SK-N-SH treated with all-trans-retinoic acid at 6 μM for 48 hours (cell line): ENCODE data around the gene LYPD6B.

Source experiments
- ATAC-seq: fragments of 200-7000 bp; cut with Tn5 transposase; 3 replicates; pipeline ENCODE4 v1.9.1; 2020; ENCODE audit warnings: mild to moderate bottlenecking, moderate library complexity
- BACH2 ChIP-seq: fragments of 250-450 bp; sonication (Bioruptor Pico); IDR thresholded peaks from 2 replicates; pipeline ENCODE4 v1.9.0; 2021; ENCODE audit warnings: mild to moderate bottlenecking, borderline replicate concordance
- CREB5 ChIP-seq: fragments of 250-450 bp; sonication (Bioruptor Pico); IDR thresholded peaks from 2 replicates; pipeline ENCODE4 v1.5.1; 2020; ENCODE audit warnings: low read depth, mild to moderate bottlenecking, moderate library complexity
- CSDC2 ChIP-seq: fragments of 250-450 bp; sonication (Bioruptor Pico); IDR thresholded peaks from 2 replicates; pipeline ENCODE4 v1.5.0; 2020; ENCODE audit warnings: mild to moderate bottlenecking, moderate library complexity
- CSRNP3 ChIP-seq: fragments of 250-450 bp; sonication (Bioruptor Pico); IDR thresholded peaks from 2 replicates; pipeline ENCODE4 v1.5.1; 2021; ENCODE audit warnings: mild to moderate bottlenecking, moderate library complexity
- ESRRG ChIP-seq: fragments of 250-450 bp; sonication (Bioruptor Pico); IDR thresholded peaks from 2 replicates; pipeline ENCODE4 v1.6.1; 2021; ENCODE audit warnings: mild to moderate bottlenecking
- ISL1 ChIP-seq: fragments of 250-450 bp; sonication (Bioruptor Pico); IDR thresholded peaks from 2 replicates; pipeline ENCODE4 v2.1.2; 2022; ENCODE audit warnings: mild to moderate bottlenecking, moderate library complexity
- OSR1 ChIP-seq: fragments of 250-450 bp; sonication (Bioruptor Pico); IDR thresholded peaks from 2 replicates; pipeline ENCODE4 v1.8.0; 2022; ENCODE audit warnings: moderate library complexity, mild to moderate bottlenecking, inconsistent platforms
- PATZ1 ChIP-seq: fragments of 250-450 bp; sonication (Bioruptor Pico); IDR thresholded peaks from 2 replicates; pipeline ENCODE4 v1.8.0; 2020; ENCODE audit warnings: mild to moderate bottlenecking, moderate library complexity, borderline replicate concordance
- PPARA ChIP-seq: fragments of 250-450 bp; sonication (Bioruptor Pico); IDR thresholded peaks from 2 replicates; pipeline ENCODE4 v1.5.0; 2020; ENCODE audit warnings: mild to moderate bottlenecking, borderline replicate concordance
- RARB ChIP-seq: fragments of 250-450 bp; sonication (Bioruptor Pico); IDR thresholded peaks from 2 replicates; pipeline ENCODE4 v1.8.0; 2021; ENCODE audit warnings: mild to moderate bottlenecking, moderate library complexity
- SNAI2 ChIP-seq: fragments of 250-450 bp; sonication (Bioruptor Pico); IDR thresholded peaks from 2 replicates; pipeline ENCODE4 v1.5.0; 2020; ENCODE audit warnings: mild to moderate bottlenecking, moderate library complexity
- TCF4 ChIP-seq: fragments of 250-450 bp; sonication (Bioruptor Pico); IDR thresholded peaks from 2 replicates; pipeline ENCODE4 v1.8.0; 2021; ENCODE audit warnings: mild to moderate bottlenecking, moderate library complexity, borderline replicate concordance
- TOX ChIP-seq: fragments of 250-450 bp; sonication (Bioruptor Pico); IDR thresholded peaks from 2 replicates; pipeline ENCODE4 v1.8.0; 2021; ENCODE audit warnings: mild to moderate bottlenecking, moderate library complexity, borderline replicate concordance
- TSHZ2 ChIP-seq: fragments of 250-450 bp; sonication (Bioruptor Pico); IDR thresholded peaks from 2 replicates; pipeline ENCODE4 v1.5.0; 2020; ENCODE audit warnings: mild to moderate bottlenecking, moderate library complexity
- ZC3H10 ChIP-seq: fragments of 250-450 bp; sonication (Bioruptor Pico); IDR thresholded peaks from 2 replicates; pipeline ENCODE4 v1.5.1; 2021; ENCODE audit warnings: mild to moderate bottlenecking, moderate library complexity
- ZFP3 ChIP-seq: fragments of 250-450 bp; sonication (Bioruptor Pico); IDR thresholded peaks from 2 replicates; pipeline ENCODE4 v1.5.0; 2020; ENCODE audit warnings: mild to moderate bottlenecking, moderate library complexity
- ZNF565 ChIP-seq: fragments of 450-650 bp; formaldehyde crosslinking; conservative IDR thresholded peaks from 2 replicates; pipeline ENCODE4 v1.5.0; 2020; ENCODE audit warnings: low read depth, mild to moderate bottlenecking, moderate library complexity
- ZNF8 ChIP-seq: fragments of 450-650 bp; formaldehyde crosslinking; IDR thresholded peaks from 2 replicates; pipeline ENCODE4 v1.5.0; 2020; ENCODE audit warnings: mild to moderate bottlenecking, moderate library complexity
- TF ChIP-seq, protein P1 (sequence below): fragments of 250-450 bp; sonication (Bioruptor Pico); IDR thresholded peaks from 2 replicates; pipeline ENCODE4 v1.8.0; 2021; ENCODE audit warnings: low read depth, mild to moderate bottlenecking, moderate library complexity, borderline replicate concordance

The LYPD6B gene

DNA sequence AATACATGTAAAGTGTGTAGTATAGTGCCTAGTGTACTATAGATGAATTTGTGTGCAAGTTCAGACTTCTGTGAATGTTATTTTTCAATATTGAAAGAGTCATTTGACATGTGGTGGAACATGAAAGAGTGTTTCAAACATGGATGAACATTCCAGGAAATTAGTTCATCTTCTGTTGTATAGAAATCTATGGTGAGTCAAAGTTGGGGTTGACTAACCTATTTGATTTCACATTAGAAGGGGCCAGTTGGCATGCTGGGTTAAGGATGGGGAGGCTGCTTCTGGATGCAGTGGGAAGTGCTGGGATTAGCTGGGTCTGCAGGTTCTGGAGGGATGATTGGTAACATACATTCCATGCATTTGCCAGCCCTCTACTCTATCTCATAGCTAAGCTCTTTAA is 50.6 kb downstream of the LYPD6B start:
- ATAC-seq, result no peak; the same call in 1 of the 3 replicates
- TF ChIP-seq ZFP3 (CRISPR knock-in tag) (no peak), CREB5 (no peak)

DNA sequence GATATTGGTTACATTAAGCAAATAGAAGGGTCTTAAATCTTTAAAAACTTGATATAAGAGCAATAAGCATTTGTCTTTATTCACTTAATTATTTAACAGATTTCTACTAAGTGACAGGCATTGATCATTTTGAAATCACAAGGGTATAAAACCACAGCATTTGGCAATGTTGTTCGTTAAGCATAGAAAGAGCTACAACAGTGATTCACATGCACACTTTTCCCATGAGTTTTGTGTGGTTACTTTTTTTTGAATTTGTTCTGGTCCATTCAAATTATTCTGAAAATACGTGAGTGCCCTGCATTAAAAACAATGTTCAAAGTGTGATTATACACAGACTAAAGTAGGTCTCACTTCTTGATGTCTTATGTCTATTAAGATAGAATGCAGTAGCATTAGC is 52.2 kb downstream of the LYPD6B start:
- ATAC-seq, result no peak
- TF ChIP-seq ZC3H10 (CRISPR knock-in tag), result no peak
- no peak for TF ChIP-seq TSHZ2
- no peak for TF ChIP-seq ZNF8 (CRISPR knock-in tag)
- TF ChIP-seq ZNF565 (CRISPR knock-in tag), result no peak
- TF ChIP-seq TOX (CRISPR knock-in tag), result no peak
- TF ChIP-seq, protein P1, sequence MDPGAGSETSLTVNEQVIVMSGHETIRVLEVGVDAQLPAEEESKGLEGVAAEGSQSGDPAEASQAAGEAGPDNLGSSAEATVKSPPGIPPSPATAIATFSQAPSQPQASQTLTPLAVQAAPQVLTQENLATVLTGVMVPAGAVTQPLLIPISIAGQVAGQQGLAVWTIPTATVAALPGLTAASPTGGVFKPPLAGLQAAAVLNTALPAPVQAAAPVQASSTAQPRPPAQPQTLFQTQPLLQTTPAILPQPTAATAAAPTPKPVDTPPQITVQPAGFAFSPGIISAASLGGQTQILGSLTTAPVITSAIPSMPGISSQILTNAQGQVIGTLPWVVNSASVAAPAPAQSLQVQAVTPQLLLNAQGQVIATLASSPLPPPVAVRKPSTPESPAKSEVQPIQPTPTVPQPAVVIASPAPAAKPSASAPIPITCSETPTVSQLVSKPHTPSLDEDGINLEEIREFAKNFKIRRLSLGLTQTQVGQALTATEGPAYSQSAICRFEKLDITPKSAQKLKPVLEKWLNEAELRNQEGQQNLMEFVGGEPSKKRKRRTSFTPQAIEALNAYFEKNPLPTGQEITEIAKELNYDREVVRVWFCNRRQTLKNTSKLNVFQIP (CRISPR knock-in tag), result no peak
- TF ChIP-seq ESRRG, result no peak
- TF ChIP-seq CSRNP3, result no peak
- no peak for TF ChIP-seq PPARA
- TF ChIP-seq CREB5, result no peak
- no peak for TF ChIP-seq RARB (CRISPR knock-in tag)
- TF ChIP-seq ISL1, result no peak
- TF ChIP-seq ZFP3 (CRISPR knock-in tag), result no peak
- TF ChIP-seq TCF4 (CRISPR knock-in tag), result no peak
- no peak for TF ChIP-seq OSR1 (CRISPR knock-in tag)
- no peak for TF ChIP-seq BACH2 (CRISPR knock-in tag)
- no peak for TF ChIP-seq PATZ1 (CRISPR knock-in tag)

DNA sequence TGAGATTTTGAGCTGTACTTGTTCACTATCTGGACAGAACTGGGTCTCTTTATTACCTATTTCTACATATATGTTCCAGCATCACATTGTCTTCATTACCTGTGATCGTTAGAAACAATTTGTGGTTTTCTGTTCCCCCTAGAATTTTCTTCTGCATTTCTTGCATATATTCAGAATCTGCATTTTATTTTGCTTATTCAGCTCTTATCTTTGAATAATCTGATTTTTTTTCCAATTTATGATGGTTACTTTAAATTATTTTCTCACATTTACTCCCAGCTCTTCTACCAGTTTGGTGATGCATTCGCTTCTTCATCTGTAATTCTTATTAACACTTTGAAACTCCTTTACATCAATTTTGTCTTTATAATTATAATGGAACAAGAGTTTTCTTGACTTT is 55.1 kb downstream of the LYPD6B start:
- ATAC-seq, result no peak
- TF ChIP-seq, protein P1 (CRISPR knock-in tag), result no peak
- TF ChIP-seq OSR1 (CRISPR knock-in tag), result no peak
- no peak for TF ChIP-seq CSRNP3
- no peak for TF ChIP-seq ZNF565 (CRISPR knock-in tag)
- TF ChIP-seq PPARA, result no peak
- TF ChIP-seq SNAI2 (CRISPR knock-in tag), result no peak
- TF ChIP-seq TCF4 (CRISPR knock-in tag), result no peak
- no peak for TF ChIP-seq PATZ1 (CRISPR knock-in tag)
- TF ChIP-seq CSDC2 (CRISPR knock-in tag), result no peak
